ENCODE measurements around the gene NLRP8.
"Not testable (repeated sequence)": the region's sequence is repeated elsewhere in the genome, so short reads cannot be mapped to it uniquely, and the experiment has no call there.

NLRP8 gene

DNA sequence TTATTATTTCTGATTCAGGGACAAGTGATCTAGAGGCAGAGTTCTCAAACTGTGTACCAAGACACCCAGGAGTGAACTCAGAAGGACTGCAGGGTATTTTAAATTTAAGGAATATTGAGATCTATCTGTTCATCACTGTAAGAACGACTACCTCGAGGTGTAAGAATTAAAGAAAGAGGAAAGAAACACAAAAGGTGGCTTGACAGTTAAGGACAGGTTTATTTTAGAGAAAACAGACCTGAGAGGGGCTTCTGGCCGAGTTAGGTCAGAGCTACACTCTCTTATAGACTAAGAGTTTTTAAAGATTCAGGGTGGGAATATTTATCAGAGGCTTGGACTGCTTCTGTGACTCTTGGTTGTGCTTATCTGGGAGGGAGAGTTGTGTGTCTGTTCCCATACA is 26.4 kb downstream of the NLRP8 start:
- DNase-seq (ENCODE audit: low spot score), result no peak

DNA sequence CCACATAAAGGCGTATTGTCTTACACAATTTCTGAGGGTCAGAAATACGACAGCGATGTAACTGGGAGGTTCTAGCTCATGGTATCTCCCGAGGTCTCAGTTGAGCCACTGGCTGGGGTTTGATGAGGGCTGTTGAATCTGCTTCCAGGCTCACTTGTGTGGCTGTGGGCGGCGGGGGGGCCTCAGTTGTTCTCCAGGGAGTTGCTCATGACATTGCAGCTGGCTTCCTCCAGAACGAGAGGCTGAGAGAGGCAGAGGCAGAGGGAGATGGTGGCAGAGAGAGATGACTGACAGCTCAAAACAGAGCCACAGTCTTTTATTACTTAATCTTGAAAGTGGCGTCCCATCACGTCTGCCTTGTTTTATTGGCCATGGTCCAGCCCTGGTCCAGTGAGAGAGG is 32.8 kb downstream of the NLRP8 start:
- DNase-seq (ENCODE audit: low spot score), result no peak

DNA sequence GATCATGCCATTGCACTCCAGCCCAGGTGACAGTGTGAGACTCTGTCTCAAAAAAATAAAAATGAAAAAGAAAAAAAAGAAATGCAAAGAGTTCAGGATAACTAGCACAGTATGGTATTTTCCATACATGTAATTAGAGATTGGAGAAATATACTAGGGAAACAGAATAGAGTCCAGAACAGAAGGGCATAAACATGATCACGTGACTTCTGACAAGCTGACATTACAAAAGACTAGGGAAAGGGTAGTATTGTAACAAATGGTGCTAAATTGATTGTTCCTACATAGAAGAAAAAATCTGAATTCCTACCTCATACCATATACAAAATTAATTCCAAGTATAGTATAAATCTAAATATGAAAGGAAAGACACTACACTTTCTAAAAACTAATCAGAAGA is 37.6 kb downstream of the NLRP8 start:
- DNase-seq (ENCODE audit: low spot score), result no peak

DNA sequence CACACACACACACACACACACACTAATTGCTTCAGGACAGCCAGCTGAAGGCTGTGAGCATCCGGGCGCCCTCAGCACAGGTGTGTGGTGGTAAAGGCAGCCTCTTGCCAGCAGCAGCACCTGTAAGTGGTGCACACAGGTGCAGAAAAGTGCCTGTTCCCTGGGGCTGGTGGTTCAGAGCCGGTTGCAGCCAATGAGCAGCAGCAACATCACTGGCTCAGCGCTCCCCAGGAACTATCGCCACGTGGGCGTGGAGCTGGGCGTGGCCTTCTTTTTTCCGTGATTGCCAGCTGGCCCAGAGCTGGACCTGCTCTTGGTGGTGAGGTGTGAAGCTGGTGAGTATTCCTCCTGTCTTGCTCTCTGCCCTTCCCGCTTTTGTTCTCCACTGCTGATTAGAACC is 38.9 kb downstream of the NLRP8 start, which contains the start of gene NLRP5:
Gene NLRP5 (plus strand): TSS at position 289 of the 400 bp plus-strand sequence.
- no peak for DNase-seq (ENCODE audit: low spot score)

DNA sequence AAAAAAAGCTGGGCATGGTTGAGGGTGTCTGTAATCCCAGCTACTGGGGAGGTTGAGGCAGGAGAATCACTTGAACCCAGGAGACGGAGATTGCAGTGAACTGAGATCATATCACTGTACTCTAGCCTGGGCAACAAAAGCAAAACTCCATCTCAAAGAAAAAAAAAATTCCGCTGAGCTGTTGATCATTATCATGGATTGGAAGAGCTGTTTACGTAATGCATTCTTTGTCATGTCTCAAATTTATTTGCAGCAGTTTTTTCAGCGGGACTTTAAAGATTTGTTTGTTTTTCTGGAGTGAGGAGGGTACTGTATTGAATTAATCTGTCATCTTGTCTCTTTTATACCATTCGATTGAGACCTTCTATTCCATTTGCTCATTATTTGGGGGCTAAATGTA is 43.2 kb downstream of the NLRP8 start:
- no peak for DNase-seq (ENCODE audit: low spot score)

DNA sequence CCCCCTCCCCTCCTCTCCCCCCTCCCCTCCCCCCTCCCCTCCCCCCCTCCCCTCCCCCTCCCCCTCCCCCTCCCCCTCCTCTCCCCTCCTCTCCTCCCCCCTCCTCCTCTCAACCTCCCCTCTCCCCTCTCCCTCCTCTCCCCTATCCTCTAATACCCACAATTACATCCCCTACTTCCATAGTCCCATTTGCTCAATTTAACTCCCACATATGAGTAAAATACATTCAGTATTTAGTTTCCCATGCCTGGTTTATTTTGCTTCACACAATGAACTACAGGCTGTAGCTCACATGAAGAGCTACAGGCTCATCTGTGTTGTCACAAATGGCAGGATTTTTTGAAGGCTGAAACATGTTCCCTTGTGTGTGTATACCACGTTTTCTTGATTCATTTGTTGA is 45.9 kb downstream of the NLRP8 start:
- no peak for DNase-seq (ENCODE audit: low spot score)

DNA sequence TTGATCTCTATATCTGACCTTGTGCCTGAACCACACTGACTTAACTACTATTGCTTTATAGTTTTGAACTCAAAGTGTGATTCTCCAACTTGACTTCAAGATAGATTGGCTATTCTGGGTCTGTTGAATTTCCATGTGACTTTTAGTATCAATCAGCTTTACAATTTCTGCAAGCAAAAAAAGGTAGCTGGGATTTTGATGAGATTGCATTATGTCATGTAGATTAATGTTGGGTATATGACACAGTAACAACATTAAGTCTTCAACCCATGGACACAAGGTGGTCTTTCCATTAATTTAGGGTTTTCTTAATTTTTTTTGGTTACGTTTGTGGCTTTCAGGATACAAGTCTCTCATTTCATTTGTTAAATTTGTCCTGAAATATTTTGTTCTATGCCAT is 67.1 kb downstream of the NLRP8 start:
- no peak for DNase-seq (ENCODE audit: low spot score)

DNA sequence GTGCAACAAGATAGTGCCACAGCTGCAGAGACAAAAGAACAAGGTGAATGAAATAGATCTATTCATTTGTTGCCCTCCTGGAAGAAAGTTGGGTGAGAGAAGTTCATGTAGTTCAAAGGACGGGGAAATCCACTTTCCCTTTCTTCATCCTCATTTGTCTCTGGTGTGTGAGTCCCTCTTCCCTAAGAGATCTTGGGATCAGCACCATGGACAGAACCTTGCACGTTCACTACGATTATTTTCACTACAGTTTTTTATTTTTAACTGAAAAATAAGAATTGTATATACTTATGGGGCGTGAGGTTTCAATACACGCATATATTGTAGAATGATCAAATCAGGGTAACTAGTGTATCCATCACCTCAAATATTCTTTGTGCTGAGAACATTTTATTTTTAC is 68.1 kb downstream of the NLRP8 start:
- no peak for DNase-seq (ENCODE audit: low spot score)

DNA sequence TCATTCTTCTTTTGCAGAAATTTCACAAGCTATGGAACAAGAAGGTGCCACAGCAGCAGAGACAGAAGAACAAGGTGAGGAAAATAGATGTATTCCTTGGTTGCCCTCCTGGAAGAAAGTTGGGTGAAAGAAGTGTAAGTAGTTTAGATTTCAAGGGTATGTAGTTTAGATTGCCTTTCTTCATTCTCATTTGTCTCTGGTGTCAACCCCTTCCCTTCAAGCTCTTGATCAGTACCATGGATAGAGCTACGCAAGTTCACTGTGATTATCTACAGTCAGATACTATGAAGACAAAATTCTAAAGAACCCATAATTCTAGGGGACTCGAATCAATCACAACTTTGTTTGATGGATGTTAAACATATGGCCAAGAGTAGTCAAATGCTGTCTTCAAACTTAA is 71.7 kb downstream of the NLRP8 start:
- DNase-seq (ENCODE audit: low spot score), result not testable (repeated sequence)

DNA sequence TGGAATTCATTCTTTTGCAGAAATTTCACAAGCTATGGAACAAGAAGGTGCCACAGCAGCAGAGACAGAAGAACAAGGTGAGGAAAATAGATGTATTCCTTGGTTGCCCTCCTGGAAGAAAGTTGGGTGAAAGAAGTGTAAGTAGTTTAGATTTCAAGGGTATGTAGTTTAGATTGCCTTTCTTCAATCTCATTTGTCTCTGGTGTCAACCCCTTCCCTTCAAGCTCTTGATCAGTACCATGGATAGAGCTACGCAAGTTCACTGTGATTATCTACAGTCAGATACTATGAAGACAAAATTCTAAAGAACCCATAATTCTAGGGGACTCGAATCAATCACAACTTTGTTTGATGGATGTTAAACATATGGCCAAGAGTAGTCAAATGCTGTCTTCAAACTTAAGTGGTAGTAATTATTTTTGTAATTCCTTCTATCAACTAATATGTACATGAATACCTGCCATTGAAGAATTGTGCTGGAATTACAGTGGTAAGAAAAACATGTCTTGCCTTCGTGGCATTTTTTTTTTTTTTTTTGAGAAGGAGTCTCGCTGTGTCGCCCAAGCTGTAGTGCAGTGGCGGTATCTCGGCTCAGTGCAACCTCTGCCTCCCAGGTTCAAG is 72.8 kb downstream of the NLRP8 start:
- not testable (repeated sequence) for DNase-seq (ENCODE audit: low spot score)

DNA sequence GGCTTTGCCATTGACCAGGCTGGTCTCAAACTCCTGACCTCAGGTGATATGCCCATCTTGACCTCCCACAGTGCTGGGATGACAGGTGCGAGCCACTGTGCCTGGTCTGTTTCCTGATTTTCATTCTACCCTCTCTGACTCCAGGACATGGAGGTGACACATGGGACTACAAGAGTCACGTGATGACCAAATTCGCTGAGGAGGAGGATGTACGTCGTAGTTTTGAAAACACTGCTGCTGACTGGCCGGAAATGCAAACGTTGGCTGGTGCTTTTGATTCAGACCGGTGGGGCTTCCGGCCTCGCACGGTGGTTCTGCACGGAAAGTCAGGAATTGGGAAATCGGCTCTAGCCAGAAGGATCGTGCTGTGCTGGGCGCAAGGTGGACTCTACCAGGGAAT is 79.1 kb downstream of the NLRP8 start:
- no peak for DNase-seq (ENCODE audit: low spot score)

All from cerebellar cortex (tissue), 1 donor.